NCI-H1092 treated with DMSO at 0.1 percent for 48 hours (cell line): ENCODE data around the gene MYLK3.

Experiments
- DNase-seq: peaks from one replicate; lab custom pipeline; 2025; lab: John Stamatoyannopoulos, UW

Gene MYLK3

DNA sequence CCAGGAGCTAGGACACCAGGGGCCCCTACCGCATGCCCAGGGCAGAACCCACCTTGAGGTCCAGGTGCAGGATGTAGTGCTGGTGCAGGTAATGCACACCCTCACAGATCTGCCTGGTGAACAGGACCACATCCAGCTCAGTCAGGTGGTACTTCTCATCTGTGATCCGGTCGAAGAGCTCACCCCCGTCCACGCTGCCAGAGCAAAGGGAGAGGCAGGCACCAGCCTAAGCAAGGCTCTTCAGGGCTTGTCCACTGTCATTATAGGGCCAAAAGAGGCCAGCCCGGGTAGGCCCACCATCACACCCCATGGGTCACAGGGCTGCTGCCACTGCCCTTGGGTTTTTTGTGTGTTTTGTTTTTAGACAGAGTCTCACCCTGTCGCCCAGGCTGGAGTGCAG, 21.0 kb downstream of the MYLK3 start:
- DNase-seq = no peak

- no peak for DNase-seq
Measured at GRCh38 chr16:46721885-46722284, 26.3 kb downstream of the MYLK3 start.

- DNase-seq = no peak
Measured at GRCh38 chr16:46720619-46721018, 27.5 kb downstream of the MYLK3 start.

DNA sequence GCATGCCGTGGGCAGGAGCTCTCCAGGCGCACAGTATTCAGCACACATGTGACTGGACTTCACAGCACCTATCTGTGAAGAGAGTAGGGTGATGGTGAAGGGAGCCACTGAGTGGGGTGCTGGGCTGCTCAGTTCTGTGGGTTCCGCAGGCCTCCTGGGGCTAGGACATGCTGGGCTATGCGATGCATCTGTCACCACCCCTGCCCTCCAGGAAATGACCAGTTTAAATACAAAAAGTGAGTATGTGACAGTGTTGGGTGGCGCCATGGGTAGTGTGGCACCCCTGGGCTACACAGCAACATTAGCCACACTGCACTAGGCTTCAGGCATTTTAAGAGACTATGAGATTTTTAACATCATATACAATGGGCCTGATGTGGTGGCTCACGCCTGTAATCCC, 28.6 kb downstream of the MYLK3 start:
- DNase-seq = no peak

DNA sequence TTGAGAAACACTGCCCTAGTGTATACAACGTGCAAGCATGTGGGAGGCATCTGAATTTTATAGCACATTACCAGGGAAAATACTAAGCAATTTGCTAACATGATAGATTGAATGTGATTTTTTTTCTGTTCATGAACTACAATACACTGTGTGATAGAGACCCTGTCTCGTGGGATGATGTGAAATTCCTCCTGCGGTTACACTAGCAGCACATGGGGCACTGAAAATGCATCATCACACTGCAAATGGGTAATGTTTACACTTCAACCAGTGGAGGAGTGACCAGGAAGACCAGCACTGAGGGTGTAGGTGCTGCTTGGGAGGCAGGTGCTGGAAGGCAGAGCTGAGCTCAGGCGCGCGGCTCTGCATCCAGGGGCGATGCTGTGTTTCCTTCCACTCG, 29.9 kb downstream of the MYLK3 start:
- no peak for DNase-seq

DNA sequence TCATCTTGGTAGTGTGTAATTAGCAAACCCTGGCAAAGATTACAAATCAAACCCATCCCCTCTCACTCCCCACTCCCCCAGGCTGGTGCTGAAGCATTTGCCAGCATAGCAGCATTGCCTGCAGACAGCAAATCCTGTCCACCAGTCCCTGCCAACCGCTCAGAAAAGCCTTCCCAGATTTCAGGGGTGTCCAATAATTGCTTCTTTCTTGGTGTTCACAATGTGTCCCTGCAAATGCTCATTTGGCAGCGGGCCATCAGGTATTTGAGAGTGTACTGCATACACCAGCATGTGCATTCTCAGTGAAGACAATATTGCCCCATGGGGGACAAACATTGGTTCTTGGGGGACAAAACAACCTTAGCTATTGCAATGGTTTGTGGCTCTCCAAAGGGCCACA, 30.5 kb downstream of the MYLK3 start:
- no peak for DNase-seq

GRCh38 chr16:46715769-46716305, 32.3 kb downstream of the MYLK3 start:
- no peak for DNase-seq

GRCh38 chr16:46714797-46715591, 33.1 kb downstream of the MYLK3 start:
- DNase-seq = no peak

DNA sequence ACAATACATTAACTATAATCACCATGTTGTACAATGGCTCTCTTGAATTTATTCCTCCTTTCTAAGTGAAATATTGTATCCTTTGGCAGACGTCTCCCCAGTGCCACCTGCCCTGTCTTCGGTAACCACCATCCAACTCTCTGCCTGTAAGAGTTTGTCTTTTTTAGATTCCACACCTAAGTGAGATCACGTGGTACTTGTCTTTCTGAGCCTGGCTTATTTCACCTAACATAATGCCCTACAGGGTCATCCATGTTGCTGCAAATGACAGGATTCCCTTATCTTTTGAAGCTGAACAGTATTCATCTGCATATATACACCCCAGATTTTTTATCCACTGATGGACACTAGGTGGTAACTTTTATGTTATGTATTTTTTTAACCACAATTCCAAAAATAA, 34.5 kb downstream of the MYLK3 start:
- peak; percentile 46 for DNase-seq

DNA sequence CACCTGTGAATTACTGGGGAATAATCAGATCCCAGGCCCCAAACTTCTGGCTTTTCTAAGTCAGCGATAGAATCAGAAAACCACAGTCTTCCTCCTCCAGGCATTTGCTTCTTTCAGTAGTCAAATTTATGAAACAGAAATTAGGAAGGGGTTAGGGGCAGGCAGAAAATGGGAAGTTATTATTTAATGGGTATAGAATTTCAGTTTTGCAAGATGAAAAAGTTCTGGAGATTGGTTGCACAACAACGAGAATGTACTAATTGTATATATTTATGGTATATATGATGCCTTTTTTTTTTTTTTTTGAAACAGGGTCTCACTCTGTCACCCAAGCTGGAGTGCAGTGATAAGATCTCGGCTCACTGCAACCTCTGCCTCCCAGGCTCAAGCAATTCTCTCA, 35.2 kb downstream of the MYLK3 start:
- no peak for DNase-seq

- DNase-seq = no peak
Measured at GRCh38 chr16:46711106-46712058, 36.8 kb downstream of the MYLK3 start.

GRCh38 chr16:46709469-46710005, 38.6 kb downstream of the MYLK3 start:
- no peak for DNase-seq

DNA sequence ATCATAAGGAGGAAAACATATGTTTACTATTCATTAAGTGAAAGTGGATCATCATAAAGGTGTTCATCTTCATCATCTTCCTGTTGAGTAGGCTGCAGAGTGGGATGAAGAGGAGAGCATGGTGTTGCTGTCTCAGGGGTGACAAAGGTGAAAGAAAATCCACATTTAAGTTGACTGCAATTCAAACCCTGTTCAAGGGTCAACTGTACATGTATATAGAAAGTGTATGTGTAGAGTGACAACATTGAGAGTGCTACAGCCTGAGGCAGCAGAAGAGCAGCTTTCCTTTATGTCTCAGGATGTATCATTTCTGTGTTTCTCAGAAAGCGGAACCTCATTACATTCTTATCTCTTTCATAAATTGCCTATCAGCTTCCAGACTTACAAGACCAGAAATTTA, 41.5 kb downstream of the MYLK3 start:
- no peak for DNase-seq

DNA sequence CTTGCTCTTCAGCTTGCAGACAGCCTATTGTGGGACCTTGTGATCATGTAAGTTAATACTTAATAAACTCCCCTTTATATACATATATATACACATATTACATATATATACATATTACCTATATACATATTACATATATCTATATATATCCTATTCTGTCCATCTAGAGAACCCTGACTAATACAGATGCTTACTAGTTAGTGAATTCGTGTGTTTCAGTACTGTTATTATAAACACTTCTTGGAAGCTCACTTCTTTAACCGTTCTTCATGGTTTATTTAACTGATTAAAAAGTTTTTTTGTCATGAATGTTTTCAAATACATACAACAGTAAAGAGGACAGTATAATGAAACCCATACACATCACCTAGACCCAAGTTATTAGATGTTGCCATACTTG, 46.1 kb downstream of the MYLK3 start:
- DNase-seq = no peak

DNA sequence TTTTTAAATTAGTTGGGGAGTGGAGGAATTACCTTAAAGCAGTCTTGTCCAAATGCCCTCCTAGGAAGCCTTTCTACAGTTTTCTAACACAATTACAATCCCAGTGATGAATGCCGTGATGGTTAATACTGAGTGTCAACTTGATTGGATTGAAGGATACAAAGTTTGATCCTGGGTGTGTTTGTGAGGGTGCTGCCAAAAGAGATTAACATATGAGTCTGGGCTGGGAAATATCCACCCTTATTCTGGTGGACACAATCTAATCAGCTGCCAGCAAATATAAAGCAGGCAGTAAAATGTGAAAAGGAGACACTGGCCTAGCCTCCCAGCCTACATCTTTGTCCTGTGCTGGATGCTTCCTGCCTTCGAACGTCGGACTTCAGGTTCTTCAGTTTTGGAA, 46.5 kb downstream of the MYLK3 start:
- DNase-seq = no peak

- no peak for DNase-seq
Measured at GRCh38 chr16:46700048-46700447, 48.1 kb downstream of the MYLK3 start.

DNA sequence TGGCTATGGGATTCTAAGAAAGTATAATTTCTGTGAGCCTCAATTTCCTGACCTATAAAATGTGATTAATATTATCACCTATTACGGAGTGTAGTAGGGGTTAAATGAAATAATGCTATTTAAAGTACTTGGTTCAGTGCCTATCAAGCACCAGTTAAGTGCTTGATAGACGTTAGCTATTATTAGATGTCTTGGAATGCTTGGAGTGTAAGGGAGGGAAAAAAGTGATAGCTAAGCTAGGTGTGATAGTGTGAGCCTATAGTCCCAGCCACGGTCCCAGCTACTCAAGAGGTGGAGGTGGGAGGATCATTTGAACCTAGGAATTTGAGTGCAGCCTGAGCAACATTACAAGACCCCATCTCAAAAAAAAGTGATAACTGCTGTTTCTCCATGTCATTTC, 51.2 kb downstream of the MYLK3 start:
- no peak for DNase-seq

- DNase-seq = no peak
Measured at GRCh38 chr16:46695937-46696336, 52.2 kb downstream of the MYLK3 start.

DNA sequence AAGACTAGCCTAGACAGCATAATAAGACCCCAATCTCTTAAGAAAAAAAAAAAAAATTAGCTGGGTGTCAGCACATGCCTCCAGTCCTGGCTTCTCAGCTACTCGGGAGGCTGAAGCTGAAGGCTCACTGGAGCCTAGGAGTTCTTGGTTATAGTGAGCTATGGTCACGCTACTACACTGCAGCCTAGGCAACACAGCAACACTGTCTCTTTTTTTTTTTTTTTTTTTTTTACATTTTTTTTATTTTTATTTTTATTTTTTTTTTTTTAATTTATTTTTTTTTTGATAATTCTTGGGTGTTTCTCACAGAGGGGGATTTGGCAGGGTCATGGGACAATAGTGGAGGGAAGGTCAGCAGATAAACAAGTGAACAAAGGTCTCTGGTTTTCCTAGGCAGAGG, 54.5 kb downstream of the MYLK3 start:
- DNase-seq = no peak

DNA sequence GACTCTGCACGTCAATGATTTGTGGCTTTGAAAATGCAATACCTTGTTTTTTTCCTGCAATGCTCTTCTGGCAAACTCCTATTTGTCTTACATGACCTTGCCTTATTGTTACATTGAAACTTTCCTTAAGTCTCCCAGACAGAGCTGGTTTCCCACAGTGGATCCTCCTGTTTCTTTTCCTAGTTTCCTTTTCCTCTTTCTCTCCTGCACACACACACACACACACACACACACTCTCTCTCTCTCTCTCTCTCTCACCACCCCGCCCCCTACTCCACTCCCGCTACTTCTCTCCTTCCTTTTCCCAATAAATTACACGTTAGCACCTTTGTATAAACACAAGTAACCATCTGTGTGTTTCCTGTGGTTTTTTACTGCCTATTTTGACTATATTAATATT, 56.4 kb downstream of the MYLK3 start:
- DNase-seq = no peak

GRCh38 chr16:46690281-46691178, 57.6 kb downstream of the MYLK3 start:
- DNase-seq = no peak
